Skeletal muscle tissue (tissue), 4 donors: ENCODE results near the gene GSX2. TPM values are rescaled to one million over a fixed set of nuclear protein-coding genes. Genes with fewer than 3 reads are reported as not detected.
"Not testable (repeated sequence)": the region's sequence is repeated elsewhere in the genome, so short reads cannot be mapped to it uniquely, and the experiment has no call there.

Source experiments
- H3K27ac ChIP-seq: one replicate; pipeline ENCODE4 v1.7.0; 2013; ENCODE audit warnings: mild to moderate bottlenecking, low read depth, low read length, inconsistent platforms
- H3K27me3 ChIP-seq, 3 donors: one replicate each; pipeline ENCODE4 v1.7.0; 2013; ENCODE audit warnings: low read length in 3 of 3; ENCODE audit not compliant: control insufficient read depth in 3 of 3, insufficient read depth in 3 of 3
- H3K36me3 ChIP-seq, 3 donors: one replicate each; pipeline ENCODE4 v1.7.0; 2013; ENCODE audit warnings: low read length in 3 of 3; ENCODE audit not compliant: control insufficient read depth in 3 of 3, insufficient read depth in 3 of 3
- H3K4me1 ChIP-seq, 3 donors: one replicate each; pipeline ENCODE4 v1.7.0; 2013; ENCODE audit warnings: low read length in 3 of 3, mild to moderate bottlenecking in 3 of 3; ENCODE audit not compliant: control insufficient read depth in 3 of 3, insufficient read depth in 3 of 3
- H3K4me3 ChIP-seq, 3 donors: one replicate each; pipeline ENCODE4 v1.7.0; 2013; ENCODE audit warnings: low read length in 3 of 3
- H3K9ac ChIP-seq, 3 donors: one replicate each; pipeline ENCODE4 v1.7.0; 2013; ENCODE audit warnings: low read length in 3 of 3, mild to moderate bottlenecking in 3 of 3, moderate library complexity in 2 of 3, low read depth in 1 of 3
- H3K9me3 ChIP-seq, 3 donors: one replicate each; pipeline ENCODE4 v1.7.0; 2013; ENCODE audit warnings: low read length in 3 of 3; ENCODE audit not compliant: control insufficient read depth in 3 of 3
- total RNA-seq: library from RNA; depleted of rRNA; stranded (reverse); fragments of >200 nt; gene quantifications from one replicate; pipeline ENCODE4 v1.2.3, GENCODE V29; 2014
- donor health status: Osteomylitis.

GSX2 gene
- not detected for total RNA-seq

DNA sequence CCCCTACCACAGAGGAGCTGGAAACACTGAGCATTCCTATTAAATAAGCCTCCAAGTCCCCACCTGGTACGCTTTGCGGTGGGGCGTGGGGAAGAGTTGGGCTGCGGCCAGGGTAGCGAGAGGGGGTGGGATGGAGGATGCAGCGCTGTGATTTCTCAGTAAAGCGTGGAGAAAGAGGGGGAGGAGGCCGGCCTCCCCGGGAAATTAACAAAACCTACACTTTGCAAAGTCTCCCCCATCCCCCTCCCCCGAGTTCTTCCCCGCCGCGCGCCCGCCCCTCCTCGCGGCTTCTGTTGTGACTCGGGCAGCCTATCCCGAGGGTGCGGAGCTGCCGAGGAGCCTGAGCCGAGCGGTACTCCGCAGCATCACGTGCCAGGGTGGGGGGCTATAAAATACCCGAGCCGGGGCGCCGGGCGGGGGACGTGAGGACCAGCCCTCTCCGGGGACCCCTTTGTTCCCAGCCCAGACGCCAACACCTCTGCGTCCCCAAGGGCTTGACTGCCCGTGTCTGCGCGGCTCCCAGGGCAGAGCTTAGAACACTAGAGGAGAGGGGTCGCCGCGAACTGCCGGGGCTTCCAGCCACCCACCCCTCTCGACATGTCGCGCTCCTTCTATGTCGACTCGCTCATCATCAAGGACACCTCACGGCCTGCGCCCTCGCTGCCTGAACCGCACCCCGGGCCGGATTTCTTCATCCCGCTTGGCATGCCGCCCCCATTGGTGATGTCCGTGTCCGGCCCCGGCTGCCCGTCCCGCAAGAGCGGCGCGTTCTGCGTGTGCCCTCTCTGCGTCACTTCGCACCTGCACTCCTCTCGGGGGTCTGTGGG is at the start of gene GSX2:
Gene GSX2, plus strand, starts transcription at position 416 of the 827 bp plus-strand sequence. Its CDS starts 182 bp downstream, at position 598.
- peak within 1 kb of the TSS in 1 of 3 donors; percentile 45 for H3K9ac ChIP-seq
- no peaks in the 10 kb centered on the region for H3K36me3 ChIP-seq
- H3K9me3 ChIP-seq, result no peaks in the 10 kb centered on the region
- no peak within 1 kb of the TSS for H3K27ac ChIP-seq
- H3K27me3 ChIP-seq, result peaks cover 83 to 89% (median 87%) of the 10 kb centered on the region in 3 donors
- H3K4me3 ChIP-seq, result peak within 1 kb of the TSS; percentile 56 to 64 (median 56)
- peaks cover 23 to 34% (median 34%) of the 10 kb centered on the region in 3 donors for H3K4me1 ChIP-seq

DNA sequence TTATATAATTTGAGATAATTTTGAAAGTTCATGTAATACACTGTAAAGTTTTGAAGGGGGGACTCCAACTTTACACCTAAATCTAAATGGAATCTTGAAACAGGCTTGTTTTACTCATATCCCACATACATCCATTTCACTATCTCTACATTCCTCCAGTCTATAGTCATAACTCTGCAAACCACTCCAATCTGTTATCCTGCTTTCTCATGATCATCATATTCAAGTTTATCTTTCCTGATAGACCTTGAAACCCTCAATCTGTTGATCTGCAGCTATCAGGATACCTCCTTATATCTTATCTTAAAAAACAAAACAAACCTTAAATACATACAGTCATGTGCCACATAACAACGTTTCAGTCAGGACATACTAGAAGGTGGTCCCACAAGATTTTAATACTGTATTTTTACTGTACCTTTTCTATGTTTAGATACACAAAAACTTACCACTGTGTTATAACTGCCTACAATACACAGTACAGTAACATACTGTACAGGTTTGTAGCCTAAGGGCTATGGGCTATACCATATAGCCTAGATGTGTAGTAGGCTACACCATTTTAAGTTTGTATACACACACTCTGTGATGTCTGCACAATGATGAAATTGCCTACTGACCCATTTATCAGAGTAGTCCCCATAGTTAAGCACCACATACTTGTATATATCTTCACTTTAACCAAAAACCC is 49.6 kb upstream of the GSX2 start:
- H3K27me3 ChIP-seq, result no peaks in the 10 kb centered on the region
- H3K9me3 ChIP-seq, result no peaks in the 10 kb centered on the region
- no peak overlapping the region for H3K27ac ChIP-seq
- H3K36me3 ChIP-seq, result peaks cover 0 to 5% (median 5%) of the 10 kb centered on the region in 3 donors
- H3K4me1 ChIP-seq, result no peaks in the 10 kb centered on the region
- no peak overlapping the region for H3K4me3 ChIP-seq
- H3K9ac ChIP-seq, result no peak overlapping the region

DNA sequence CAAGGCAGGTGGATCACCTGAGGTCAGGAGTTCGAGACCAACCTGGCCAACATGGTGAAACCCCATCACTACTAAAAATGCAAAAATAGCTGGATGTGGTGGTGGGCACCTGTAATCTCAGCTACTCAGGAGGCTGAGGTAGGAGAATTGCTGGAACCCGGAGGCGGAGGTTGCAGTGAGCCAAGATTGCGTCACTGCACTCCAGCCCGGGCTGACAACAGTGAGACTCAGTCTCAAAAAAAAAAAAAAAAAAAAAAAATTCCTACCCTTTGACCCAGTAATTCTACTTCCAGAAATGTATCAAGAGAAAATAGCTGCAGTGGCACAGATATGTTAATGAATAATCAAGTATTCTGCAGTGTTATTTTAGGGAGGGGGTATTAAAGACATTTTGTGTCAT is 46.6 kb upstream of the GSX2 start:
- H3K27ac ChIP-seq, H3K27me3 ChIP-seq, H3K36me3 ChIP-seq, H3K4me1 ChIP-seq, H3K9ac ChIP-seq, H3K9me3 ChIP-seq, H3K4me3 ChIP-seq: not testable (repeated sequence)

DNA sequence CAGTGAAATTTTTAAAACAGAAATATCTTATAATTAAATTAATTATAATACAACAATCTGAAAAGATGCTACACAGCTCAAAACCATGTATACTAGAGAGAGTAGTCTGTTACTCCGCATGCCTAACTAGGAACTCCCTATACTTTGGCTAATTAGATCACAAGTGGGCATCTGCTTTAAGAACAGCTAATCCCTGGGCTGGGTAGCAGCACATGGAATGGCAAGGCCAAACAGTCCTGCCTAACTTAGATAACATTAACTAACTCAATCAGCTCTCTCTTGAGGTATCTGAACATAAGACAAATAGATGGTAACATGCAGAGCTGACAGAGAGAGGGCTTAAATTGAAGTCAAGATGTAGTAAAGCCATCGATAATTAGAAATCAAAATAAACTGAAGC is 45.5 kb upstream of the GSX2 start:
- Histone ChIP-seq H3K36me3 (no peaks in the 10 kb centered on the region), H3K27me3 (no peaks in the 10 kb centered on the region), H3K27ac (no peak overlapping the region), H3K9me3 (no peaks in the 10 kb centered on the region), H3K4me1 (peaks cover 0 to 8% (median 4%) of the 10 kb centered on the region in 3 donors), H3K4me3 (no peak overlapping the region), H3K9ac (no peak overlapping the region)

DNA sequence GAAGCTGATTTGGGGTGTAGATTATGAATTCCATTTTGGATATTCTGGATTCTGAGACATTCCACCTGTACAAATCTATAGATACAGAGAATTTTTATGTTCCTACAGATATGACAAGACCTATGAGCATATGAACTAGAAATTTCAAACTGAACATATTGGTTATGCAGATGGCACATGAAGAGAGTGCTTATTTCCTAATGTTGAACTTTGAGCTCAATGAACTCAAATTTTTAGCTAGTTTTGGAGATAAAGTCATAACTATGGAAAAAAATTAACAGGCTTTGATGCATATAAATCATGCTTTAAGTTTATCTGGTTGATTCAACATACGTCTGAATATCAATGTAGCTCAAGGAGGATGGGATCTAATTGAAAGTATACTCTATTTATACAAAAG is 44.5 kb upstream of the GSX2 start:
- no peak overlapping the region for H3K9ac ChIP-seq
- no peak overlapping the region for H3K27ac ChIP-seq
- no peaks in the 10 kb centered on the region for H3K36me3 ChIP-seq
- H3K4me3 ChIP-seq, result no peak overlapping the region
- peaks cover 2 to 8% (median 7%) of the 10 kb centered on the region in 3 donors for H3K4me1 ChIP-seq
- H3K27me3 ChIP-seq, result no peaks in the 10 kb centered on the region
- no peaks in the 10 kb centered on the region for H3K9me3 ChIP-seq

DNA sequence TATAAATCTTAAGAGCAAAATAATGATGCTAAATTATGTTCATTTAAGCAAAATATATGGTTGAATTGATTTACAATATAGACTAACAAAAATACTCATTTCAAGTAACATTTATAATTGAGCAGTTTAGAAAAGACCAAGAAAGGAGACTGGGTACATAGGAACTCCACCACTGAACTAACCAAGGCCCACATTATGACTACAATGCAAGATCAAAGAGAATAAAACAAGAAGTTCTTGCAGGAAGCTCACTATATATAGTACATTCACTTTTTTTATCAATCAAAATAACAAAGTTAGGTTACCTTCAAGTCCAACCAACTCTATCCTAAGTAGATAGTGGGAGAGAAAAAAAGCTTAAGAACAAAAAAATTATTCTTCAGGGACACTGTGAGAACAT is 43.6 kb upstream of the GSX2 start:
- Histone ChIP-seq H3K9me3 (no peaks in the 10 kb centered on the region), H3K36me3 (no peaks in the 10 kb centered on the region), H3K4me3 (no peak overlapping the region), H3K4me1 (peaks cover 6 to 9% (median 8%) of the 10 kb centered on the region in 3 donors), H3K27ac (no peak overlapping the region), H3K9ac (no peak overlapping the region), H3K27me3 (no peaks in the 10 kb centered on the region)

DNA sequence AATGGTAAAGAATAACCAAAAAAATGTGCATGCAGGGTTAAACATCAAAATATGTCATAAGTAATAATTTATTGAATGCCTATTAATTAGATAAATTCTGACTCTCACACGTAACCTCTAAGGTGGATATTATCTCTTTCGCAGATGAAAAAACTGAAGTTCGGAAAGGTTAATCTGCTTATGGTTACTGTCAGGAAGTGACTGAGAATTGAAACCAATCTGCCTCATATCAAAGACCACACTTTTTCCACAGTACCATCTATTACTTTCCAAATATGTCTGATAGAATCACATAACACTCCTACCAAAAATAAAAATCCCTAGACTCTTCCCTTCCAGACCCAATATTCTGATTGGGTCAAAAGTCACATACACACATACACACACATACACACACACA is 41.8 kb upstream of the GSX2 start:
- no peaks in the 10 kb centered on the region for H3K36me3 ChIP-seq
- H3K4me1 ChIP-seq, result peaks cover 15 to 21% (median 19%) of the 10 kb centered on the region in 3 donors
- no peak overlapping the region for H3K9ac ChIP-seq
- no peak overlapping the region for H3K4me3 ChIP-seq
- H3K27ac ChIP-seq, result no peak overlapping the region
- H3K9me3 ChIP-seq, result no peaks in the 10 kb centered on the region
- no peaks in the 10 kb centered on the region for H3K27me3 ChIP-seq

DNA sequence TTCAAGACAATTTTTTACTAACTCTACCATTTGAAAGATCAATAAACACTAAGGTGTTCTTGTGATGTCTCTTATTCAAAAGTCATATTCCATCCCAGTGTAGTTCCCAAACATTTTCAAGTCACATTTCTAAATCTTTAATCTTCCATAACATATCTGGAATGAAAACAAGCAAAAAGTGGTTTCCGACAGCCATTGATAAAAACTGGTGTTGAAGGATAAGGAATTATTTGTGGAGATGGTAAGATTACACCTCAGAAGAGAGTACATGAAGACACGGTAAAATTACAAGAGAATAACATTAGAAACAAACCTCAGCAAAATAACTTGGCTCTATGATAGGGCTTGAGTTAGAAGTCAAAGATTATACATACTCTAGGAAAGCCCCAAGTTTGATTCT is 39.8 kb upstream of the GSX2 start:
- H3K9ac ChIP-seq, result no peak overlapping the region
- no peaks in the 10 kb centered on the region for H3K9me3 ChIP-seq
- H3K4me1 ChIP-seq, result peaks cover 18 to 23% (median 22%) of the 10 kb centered on the region in 3 donors
- H3K27me3 ChIP-seq, result no peaks in the 10 kb centered on the region
- no peaks in the 10 kb centered on the region for H3K36me3 ChIP-seq
- no peak overlapping the region for H3K4me3 ChIP-seq
- no peak overlapping the region for H3K27ac ChIP-seq

DNA sequence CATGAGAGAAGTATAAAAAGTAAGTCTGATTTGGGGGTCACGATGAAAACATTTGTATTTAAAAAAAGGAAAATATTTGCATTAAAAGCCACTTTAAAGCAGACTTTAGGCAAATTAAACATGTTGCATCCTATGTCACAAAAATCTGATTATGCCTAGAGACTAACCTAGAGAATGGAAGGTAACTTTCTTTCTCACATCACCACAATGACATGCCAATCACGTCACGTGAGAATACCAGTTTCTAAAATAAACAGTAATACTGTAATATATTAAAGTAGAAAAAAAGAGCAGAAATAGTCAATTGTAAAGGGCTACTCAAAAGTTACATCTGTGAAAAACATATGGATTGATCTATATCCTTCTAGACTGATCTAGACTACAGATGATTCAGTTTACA is 38.9 kb upstream of the GSX2 start:
- peaks cover 28 to 32% (median 31%) of the 10 kb centered on the region in 3 donors for H3K4me1 ChIP-seq
- H3K9me3 ChIP-seq, result no peaks in the 10 kb centered on the region
- H3K36me3 ChIP-seq, result no peaks in the 10 kb centered on the region
- H3K9ac ChIP-seq, result no peak overlapping the region
- no peak overlapping the region for H3K27ac ChIP-seq
- H3K4me3 ChIP-seq, result no peak overlapping the region
- no peaks in the 10 kb centered on the region for H3K27me3 ChIP-seq

DNA sequence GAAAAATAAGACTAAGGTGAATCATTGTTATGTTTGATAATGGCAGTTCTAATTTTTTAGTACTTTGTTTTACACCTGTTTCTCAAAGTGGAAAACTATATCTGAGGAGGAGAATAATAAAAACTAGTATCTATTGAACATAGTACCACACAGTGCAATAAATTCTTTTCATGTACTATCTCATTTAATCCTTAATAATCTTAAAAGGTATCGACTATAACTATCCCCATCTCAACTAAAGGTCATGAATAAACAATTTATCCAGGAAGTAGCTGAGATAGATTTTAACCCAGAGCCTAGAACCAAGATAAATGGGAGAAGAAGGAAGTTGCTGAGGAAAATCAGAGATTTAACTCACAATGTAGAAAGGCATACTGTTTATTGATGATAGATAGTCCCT is 38.1 kb upstream of the GSX2 start:
- H3K4me3 ChIP-seq, result peak overlapping the region in 2 of 3 donors; percentile 33 to 36
- H3K27ac ChIP-seq, result no peak overlapping the region
- no peaks in the 10 kb centered on the region for H3K36me3 ChIP-seq
- H3K4me1 ChIP-seq, result peaks cover 28 to 38% (median 29%) of the 10 kb centered on the region in 3 donors
- H3K9me3 ChIP-seq, result no peaks in the 10 kb centered on the region
- H3K27me3 ChIP-seq, result no peaks in the 10 kb centered on the region
- no peak overlapping the region for H3K9ac ChIP-seq
